H9 (cell line): ENCODE results near the gene KLHL14. TPM values are rescaled to one million over a fixed set of nuclear protein-coding genes. Genes with fewer than 3 reads are reported as not detected.

Experiments
- DNase-seq: peaks from one replicate; pipeline ENCODE4 v3.0.0-alpha.2; 2017
- H2AFZ ChIP-seq: one replicate; pipeline ENCODE4 v1.6.1; 2013; ENCODE audit warnings: mild to moderate bottlenecking, low read length, control low read depth, moderate library complexity
- H2AK5ac ChIP-seq: 2 replicates; pipeline ENCODE4 v1.6.1; 2013; ENCODE audit warnings: low read length, control low read depth, mixed read lengths; ENCODE audit not compliant: insufficient read length
- H2BK120ac ChIP-seq: one replicate; pipeline ENCODE4 v1.6.1; 2013; ENCODE audit warnings: low read depth, mild to moderate bottlenecking, low read length, control low read depth, inconsistent platforms; ENCODE audit not compliant: poor library complexity, severe bottlenecking
- H2BK12ac ChIP-seq: 2 replicates; pipeline ENCODE4 v1.6.1; 2013; ENCODE audit warnings: low read length, control low read depth, mixed read lengths, low read depth; ENCODE audit not compliant: insufficient read length
- H2BK15ac ChIP-seq: 2 replicates; pipeline ENCODE4 v1.6.1; 2013; ENCODE audit warnings: low read depth, low read length, control low read depth
- H2BK20ac ChIP-seq: one replicate; pipeline ENCODE4 v1.6.1; 2013; ENCODE audit warnings: low read depth, mild to moderate bottlenecking, low read length, control low read depth, inconsistent platforms; ENCODE audit not compliant: poor library complexity, severe bottlenecking
- H2BK5ac ChIP-seq: 2 replicates; pipeline ENCODE4 v1.6.1; 2013; ENCODE audit warnings: low read length, control low read depth, mixed read lengths; ENCODE audit not compliant: insufficient read length
- H3K14ac ChIP-seq: 2 replicates; pipeline ENCODE4 v1.6.1; 2013; ENCODE audit warnings: low read length, control low read depth; ENCODE audit not compliant: insufficient read depth
- H3K18ac ChIP-seq: 2 replicates; pipeline ENCODE4 v1.6.1; 2013; ENCODE audit warnings: low read depth, mild to moderate bottlenecking, mixed read lengths, low read length, control low read depth; ENCODE audit not compliant: insufficient read length
- H3K23ac ChIP-seq: 2 replicates; pipeline ENCODE4 v1.6.1; 2013; ENCODE audit warnings: low read length, control low read depth, mixed read lengths, low read depth; ENCODE audit not compliant: insufficient read length
- H3K23me2 ChIP-seq: 2 replicates; pipeline ENCODE4 v1.6.1; 2013; ENCODE audit warnings: low read depth, mild to moderate bottlenecking, mixed read lengths, low read length, control low read depth; ENCODE audit not compliant: insufficient read length, poor library complexity, severe bottlenecking
- H3K27ac ChIP-seq: 2 replicates; pipeline ENCODE4 v1.5.1; 2013; ENCODE audit warnings: low read length, control low read depth, mixed read lengths, low read depth; ENCODE audit not compliant: insufficient read length
- H3K27me3 ChIP-seq: 2 replicates; pipeline ENCODE4 v1.6.1; 2013; ENCODE audit warnings: low read length, control low read depth, inconsistent platforms; ENCODE audit not compliant: insufficient read depth
- H3K4ac ChIP-seq: 2 replicates; pipeline ENCODE4 v1.6.1; 2013; ENCODE audit warnings: low read depth, mild to moderate bottlenecking, control low read depth, inconsistent platforms, low read length, moderate library complexity
- H3K4me1 ChIP-seq: 2 replicates; pipeline ENCODE4 v1.6.1; 2013; ENCODE audit warnings: low read length, control low read depth, inconsistent platforms; ENCODE audit not compliant: insufficient read depth
- H3K4me2 ChIP-seq: 2 replicates; pipeline ENCODE4 v1.6.1; 2013; ENCODE audit warnings: low read length, control low read depth, mixed read lengths; ENCODE audit not compliant: insufficient read length, insufficient read depth
- H3K56ac ChIP-seq: 2 replicates; pipeline ENCODE4 v1.6.1; 2013; ENCODE audit warnings: low read depth, mild to moderate bottlenecking, mixed read lengths, low read length, control low read depth; ENCODE audit not compliant: insufficient read length
- H3K79me1 ChIP-seq: 2 replicates; pipeline ENCODE4 v1.6.1; 2013; ENCODE audit warnings: low read depth, mild to moderate bottlenecking, moderate library complexity, low read length, control low read depth, inconsistent platforms; ENCODE audit not compliant: insufficient read depth, poor library complexity, severe bottlenecking
- H3K79me2 ChIP-seq: 2 replicates; pipeline ENCODE4 v1.6.1; 2013; ENCODE audit warnings: low read length, control low read depth, inconsistent platforms; ENCODE audit not compliant: insufficient read depth
- H3K9ac ChIP-seq: 2 replicates; pipeline ENCODE4 v1.6.1; 2013; ENCODE audit warnings: low read length, control low read depth, mixed read lengths; ENCODE audit not compliant: insufficient read length; ENCODE audit errors: extremely low read depth
- H3K9me3 ChIP-seq: one replicate; pipeline ENCODE4 v1.6.1; 2013; ENCODE audit warnings: low read depth, low read length, inconsistent platforms; ENCODE audit not compliant: control insufficient read depth
- H3T11ph ChIP-seq: one replicate; pipeline ENCODE4 v1.6.1; 2013; ENCODE audit warnings: mild to moderate bottlenecking, low read length, control low read depth, inconsistent platforms
- H4K20me1 ChIP-seq: one replicate; pipeline ENCODE4 v1.6.1; 2013; ENCODE audit not compliant: control insufficient read depth, insufficient read length, insufficient read depth
- H4K5ac ChIP-seq: 2 replicates; pipeline ENCODE4 v1.6.1; 2013; ENCODE audit warnings: low read depth, mild to moderate bottlenecking, mixed read lengths, low read length, control low read depth; ENCODE audit not compliant: insufficient read length
- H4K8ac ChIP-seq: replicated peaks from 2 replicates; pipeline ENCODE4 v1.6.1; 2013; ENCODE audit warnings: low read length, control low read depth, mixed read lengths, low read depth; ENCODE audit not compliant: insufficient read length
- H4K91ac ChIP-seq: 2 replicates; pipeline ENCODE4 v1.6.1; 2013; ENCODE audit warnings: low read depth, mild to moderate bottlenecking, moderate library complexity, mixed read lengths, low read length, control low read depth; ENCODE audit not compliant: insufficient read length
- H3K27ac Mint-ChIP-seq, 3 experiments: 2 replicates in 2 of 3; 3 replicates in 1 of 3; pipeline ENCODE4 v1.8.0; 2020 to 2021; ENCODE audit warnings: mixed read lengths in 3 of 3, mild to moderate bottlenecking in 1 of 3, moderate library complexity in 1 of 3
- H3K27me3 Mint-ChIP-seq: 2 replicates; pipeline ENCODE4 v1.8.0; 2021; ENCODE audit warnings: low read depth, mild to moderate bottlenecking, moderate library complexity, mixed read lengths
- H3K36me3 Mint-ChIP-seq, 3 experiments: 2 replicates in 2 of 3; 3 replicates in 1 of 3; pipeline ENCODE4 v1.8.0; 2020 to 2021; ENCODE audit warnings: low read depth in 3 of 3, mixed read lengths in 3 of 3; ENCODE audit not compliant: insufficient read depth in 1 of 3
- H3K4me1 Mint-ChIP-seq, 2 experiments: 2 replicates each; pipeline ENCODE4 v1.8.0; 2020; ENCODE audit warnings: mixed read lengths in 2 of 2
- H3K4me3 Mint-ChIP-seq, 2 experiments: 2 replicates in 1 of 2; 3 replicates in 1 of 2; pipeline ENCODE4 v1.8.0; 2020 to 2021; ENCODE audit warnings: mild to moderate bottlenecking in 2 of 2, mixed read lengths in 2 of 2, moderate library complexity in 1 of 2
- H3K9me3 Mint-ChIP-seq, 2 experiments: 2 replicates in 1 of 2; 3 replicates in 1 of 2; pipeline ENCODE4 v1.8.0; 2020; ENCODE audit warnings: mild to moderate bottlenecking in 2 of 2, mixed read lengths in 2 of 2, moderate library complexity in 1 of 2
- WGBS: extraction: QIAGEN DNeasy Blood & Tissue Kit; methylation state at CpG from one replicate; pipeline ENCODE4 v1.1.7; 2013; ENCODE audit warnings: missing lambda C conversion rate, low lambda C conversion rate, mixed read lengths; ENCODE audit not compliant: insufficient read length; ENCODE audit errors: extremely low coverage; 5-methylcytosine and 5-hydroxymethylcytosine counted together
- total RNA-seq: library from RNA; stranded (reverse); gene quantifications from 2 replicates; pipeline ENCODE4 v1.2.1, GENCODE V29; 2021
- TF ChIP-seq, protein P1 (sequence below): fragments of 200-600 bp; sonication (generic); conservative IDR thresholded peaks from 3 replicates; pipeline ENCODE4 v1.8.0; 2021; ENCODE audit warnings: antibody characterized with exemption, mild to moderate bottlenecking

KLHL14 gene
- total RNA-seq, 1 experiment from 2014 or later, result 1.0 TPM

DNA sequence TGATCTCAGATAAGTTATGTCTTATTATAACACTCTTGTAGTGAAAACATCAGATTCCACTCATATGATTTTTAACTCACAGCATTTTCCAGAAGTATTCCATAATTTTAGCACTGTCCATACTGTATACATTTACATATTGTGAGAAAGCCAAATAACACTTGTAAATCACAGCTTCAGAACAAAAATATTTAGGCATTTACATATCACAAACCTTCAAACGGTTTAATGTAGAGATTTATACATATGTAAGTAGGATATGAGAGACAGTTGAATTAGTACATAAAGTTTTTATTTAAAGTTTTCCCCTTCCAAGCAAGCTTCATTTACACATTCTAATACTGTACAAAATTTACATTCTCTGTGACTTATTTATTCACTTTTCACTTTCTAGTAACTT lies 100.4 kb downstream of the KLHL14 start:
- no peak overlapping the region for H3K18ac ChIP-seq
- no peaks in the 10 kb centered on the region for H3K27me3 Mint-ChIP-seq
- no peak overlapping the region for H2BK5ac ChIP-seq
- H3K9me3 Mint-ChIP-seq, result no peaks in the 10 kb centered on the region; a peak in 1 of 5 replicates
- H3T11ph ChIP-seq, result no peak overlapping the region
- no peak overlapping the region for H4K5ac ChIP-seq
- H3K23ac ChIP-seq, result no peak overlapping the region
- no peak overlapping the region for H2BK20ac ChIP-seq
- no peak overlapping the region for H3K9ac ChIP-seq
- H4K91ac ChIP-seq, result no peak overlapping the region
- H3K9me3 ChIP-seq, result no peaks in the 10 kb centered on the region
- no peaks in the 10 kb centered on the region for H3K23me2 ChIP-seq
- H3K56ac ChIP-seq, result no peak overlapping the region
- H4K8ac ChIP-seq, result no peak overlapping the region
- H2BK12ac ChIP-seq, result no peak overlapping the region
- H3K79me2 ChIP-seq, result no peaks in the 10 kb centered on the region
- no peak overlapping the region for H3K27ac Mint-ChIP-seq
- H2BK120ac ChIP-seq, result no peak overlapping the region
- H4K20me1 ChIP-seq, result no peaks in the 10 kb centered on the region
- no peak overlapping the region for H2BK15ac ChIP-seq
- H3K4me1 Mint-ChIP-seq, result peaks cover 6% of the 10 kb centered on the region in 2 experiments
- no peak overlapping the region for H3K4me3 Mint-ChIP-seq
- no peaks in the 10 kb centered on the region for H3K4me1 ChIP-seq
- H3K4me2 ChIP-seq, result no peak overlapping the region
- H3K27ac ChIP-seq, result no peak overlapping the region
- no peak overlapping the region for H2AFZ ChIP-seq
- H3K27me3 ChIP-seq, result no peaks in the 10 kb centered on the region
- WGBS, result no CpG with 5 or more reads among the region's 1 CpG
- H3K14ac ChIP-seq, result no peak overlapping the region
- no peak overlapping the region for H3K4ac ChIP-seq
- no peak overlapping the region for H2AK5ac ChIP-seq
- TF ChIP-seq, protein P1, sequence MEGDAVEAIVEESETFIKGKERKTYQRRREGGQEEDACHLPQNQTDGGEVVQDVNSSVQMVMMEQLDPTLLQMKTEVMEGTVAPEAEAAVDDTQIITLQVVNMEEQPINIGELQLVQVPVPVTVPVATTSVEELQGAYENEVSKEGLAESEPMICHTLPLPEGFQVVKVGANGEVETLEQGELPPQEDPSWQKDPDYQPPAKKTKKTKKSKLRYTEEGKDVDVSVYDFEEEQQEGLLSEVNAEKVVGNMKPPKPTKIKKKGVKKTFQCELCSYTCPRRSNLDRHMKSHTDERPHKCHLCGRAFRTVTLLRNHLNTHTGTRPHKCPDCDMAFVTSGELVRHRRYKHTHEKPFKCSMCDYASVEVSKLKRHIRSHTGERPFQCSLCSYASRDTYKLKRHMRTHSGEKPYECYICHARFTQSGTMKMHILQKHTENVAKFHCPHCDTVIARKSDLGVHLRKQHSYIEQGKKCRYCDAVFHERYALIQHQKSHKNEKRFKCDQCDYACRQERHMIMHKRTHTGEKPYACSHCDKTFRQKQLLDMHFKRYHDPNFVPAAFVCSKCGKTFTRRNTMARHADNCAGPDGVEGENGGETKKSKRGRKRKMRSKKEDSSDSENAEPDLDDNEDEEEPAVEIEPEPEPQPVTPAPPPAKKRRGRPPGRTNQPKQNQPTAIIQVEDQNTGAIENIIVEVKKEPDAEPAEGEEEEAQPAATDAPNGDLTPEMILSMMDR, result no peak
- peaks cover 0 to 2% (median 0%) of the 10 kb centered on the region in 3 experiments; a peak in 1 of 7 replicates for H3K36me3 Mint-ChIP-seq
- H3K79me1 ChIP-seq, result no peaks in the 10 kb centered on the region
- no peak for DNase-seq
